ENCODE results near the gene MBD6.
A peak's percentile ranks its signal among the peaks of the same experiment; 100 is the strongest.
"Not testable (repeated sequence)": the region's sequence is repeated elsewhere in the genome, so short reads cannot be mapped to it uniquely, and the experiment has no call there.

MBD6 gene

GRCh38 chr12:57513266-57513665 is 9.4 kb upstream of the MBD6 start:
- DNase-seq (ENCODE audit: extremely low spot score, insufficient read length, low read depth) = no peak
- FAIRE-seq = no peak

GRCh38 chr12:57513677-57514076 is 8.9 kb upstream of the MBD6 start:
- not testable (repeated sequence) for DNase-seq (ENCODE audit: extremely low spot score, insufficient read length, low read depth); FAIRE-seq

- FAIRE-seq = not testable (repeated sequence)
Measured at GRCh38 chr12:57514246-57514645, 8.4 kb upstream of the MBD6 start.

GRCh38 chr12:57514720-57515407 is 7.8 kb upstream of the MBD6 start:
- no peak for FAIRE-seq
- DNase-seq (ENCODE audit: extremely low spot score, insufficient read length, low read depth) = no peak

More at GRCh38 chr12:57514246-57514645, 8.4 kb upstream of the MBD6 start:
- not testable (repeated sequence) for DNase-seq (ENCODE audit: extremely low spot score, insufficient read length, low read depth)

GRCh38 chr12:57515408-57515933 is 7.2 kb upstream of the MBD6 start:
- DNase-seq (ENCODE audit: extremely low spot score, insufficient read length, low read depth) (no peak), FAIRE-seq (no peak)

- DNase-seq (ENCODE audit: extremely low spot score, insufficient read length, low read depth) (no peak), FAIRE-seq (no peak)
Measured at GRCh38 chr12:57515934-57516541, 6.6 kb upstream of the MBD6 start.

GRCh38 chr12:57516617-57517153 is 5.9 kb upstream of the MBD6 start:
- FAIRE-seq (no peak), DNase-seq (ENCODE audit: extremely low spot score, insufficient read length, low read depth) (no peak)

GRCh38 chr12:57517187-57517586 is 5.4 kb upstream of the MBD6 start:
- DNase-seq (ENCODE audit: extremely low spot score, insufficient read length, low read depth) = no peak
- no peak for FAIRE-seq

- DNase-seq (ENCODE audit: extremely low spot score, insufficient read length, low read depth); FAIRE-seq: not testable (repeated sequence)
Measured at GRCh38 chr12:57517718-57518117, 4.9 kb upstream of the MBD6 start.

GRCh38 chr12:57518176-57518919 is 4.3 kb upstream of the MBD6 start:
- DNase-seq (ENCODE audit: extremely low spot score, insufficient read length, low read depth) (no peak), FAIRE-seq (no peak)

GRCh38 chr12:57518920-57519795 is 3.5 kb upstream of the MBD6 start:
- no peak for FAIRE-seq
- DNase-seq (ENCODE audit: extremely low spot score, insufficient read length, low read depth) = no peak

- no peak for FAIRE-seq
- DNase-seq (ENCODE audit: extremely low spot score, insufficient read length, low read depth) = no peak
Measured at GRCh38 chr12:57519796-57520052, 2.9 kb upstream of the MBD6 start.

- peak; percentile 86 for DNase-seq (ENCODE audit: extremely low spot score, insufficient read length, low read depth)
- FAIRE-seq = peak; percentile 94
Measured at GRCh38 chr12:57520053-57520818, 2.4 kb upstream of the MBD6 start, which contains the start of gene DDIT3. Gene DDIT3 (minus strand): TSS chr12:57520514. CDS start chr12:57517406, 3,108 bp downstream.

GRCh38 chr12:57521525-57522010 is 1.1 kb upstream of the MBD6 start:
- no peak for FAIRE-seq
- no peak for DNase-seq (ENCODE audit: extremely low spot score, insufficient read length, low read depth)

- DNase-seq (ENCODE audit: extremely low spot score, insufficient read length, low read depth) (no peak), FAIRE-seq (peak; percentile 61)
Measured at GRCh38 chr12:57522887-57523705, 472 bp downstream of the MBD6 start.

GRCh38 chr12:57523706-57524614 is 1.3 kb downstream of the MBD6 start:
- FAIRE-seq (peak; percentile 12), DNase-seq (ENCODE audit: extremely low spot score, insufficient read length, low read depth) (no peak)

Data from GM18507 (cell line).